Measurements from ENCODE around the gene ATXN7L1.

Gene ATXN7L1

GRCh38 chr7:105666324-105666723 lies 210.1 kb downstream of the ATXN7L1 start:
- Histone ChIP-seq H3K36me3 (ENCODE audit: control insufficient read depth in 2 of 2, insufficient read depth in 2 of 2, low read length in 2 of 2) (peaks cover 8 to 15% of the 10 kb centered on the region in 2 donors), H3K27ac (ENCODE audit: low read length) (no peak overlapping the region), H3K9me3 (ENCODE audit: control insufficient read depth in 2 of 2, low read length in 2 of 2) (no peaks in the 10 kb centered on the region), H3K27me3 (ENCODE audit: control insufficient read depth in 1 of 2, insufficient read depth in 2 of 2, low read length in 2 of 2) (no peaks in the 10 kb centered on the region), H3K9ac (ENCODE audit: low read length in 2 of 2) (no peak overlapping the region), H3K4me1 (ENCODE audit: control insufficient read depth, insufficient read depth, low read length) (no peaks in the 10 kb centered on the region), H3K4me3 (ENCODE audit: low read length in 2 of 2) (no peak overlapping the region)

- H3K4me3 ChIP-seq (ENCODE audit: low read length in 2 of 2), result no peak overlapping the region
- no peak overlapping the region for H3K9ac ChIP-seq (ENCODE audit: low read length in 2 of 2)
- H3K4me1 ChIP-seq (ENCODE audit: control insufficient read depth, insufficient read depth, low read length), result no peaks in the 10 kb centered on the region
- H3K27me3 ChIP-seq (ENCODE audit: control insufficient read depth in 1 of 2, insufficient read depth in 2 of 2, low read length in 2 of 2), result no peaks in the 10 kb centered on the region
- no peak overlapping the region for H3K27ac ChIP-seq (ENCODE audit: low read length)
- no peaks in the 10 kb centered on the region for H3K9me3 ChIP-seq (ENCODE audit: control insufficient read depth in 2 of 2, low read length in 2 of 2)
- H3K36me3 ChIP-seq (ENCODE audit: control insufficient read depth in 2 of 2, insufficient read depth in 2 of 2, low read length in 2 of 2), result peaks cover 12 to 18% of the 10 kb centered on the region in 2 donors
These were observed 210.7 kb downstream of the ATXN7L1 start for GRCh38 chr7:105665684-105666083.

- peaks cover 14 to 18% of the 10 kb centered on the region in 2 donors for H3K36me3 ChIP-seq (ENCODE audit: control insufficient read depth in 2 of 2, insufficient read depth in 2 of 2, low read length in 2 of 2)
- no peaks in the 10 kb centered on the region for H3K4me1 ChIP-seq (ENCODE audit: control insufficient read depth, insufficient read depth, low read length)
- H3K9me3 ChIP-seq (ENCODE audit: control insufficient read depth in 2 of 2, low read length in 2 of 2), result no peaks in the 10 kb centered on the region
- no peak overlapping the region for H3K4me3 ChIP-seq (ENCODE audit: low read length in 2 of 2)
- no peak overlapping the region for H3K27ac ChIP-seq (ENCODE audit: low read length)
- no peak overlapping the region for H3K9ac ChIP-seq (ENCODE audit: low read length in 2 of 2)
- H3K27me3 ChIP-seq (ENCODE audit: control insufficient read depth in 1 of 2, insufficient read depth in 2 of 2, low read length in 2 of 2), result no peaks in the 10 kb centered on the region
These were observed 211.4 kb downstream of the ATXN7L1 start for GRCh38 chr7:105664816-105665525.

- Histone ChIP-seq H3K27me3 (ENCODE audit: control insufficient read depth in 1 of 2, insufficient read depth in 2 of 2, low read length in 2 of 2) (no peaks in the 10 kb centered on the region), H3K4me1 (ENCODE audit: control insufficient read depth, insufficient read depth, low read length) (no peaks in the 10 kb centered on the region), H3K9ac (ENCODE audit: low read length in 2 of 2) (no peak overlapping the region), H3K27ac (ENCODE audit: low read length) (no peak overlapping the region), H3K4me3 (ENCODE audit: low read length in 2 of 2) (no peak overlapping the region), H3K9me3 (ENCODE audit: control insufficient read depth in 2 of 2, low read length in 2 of 2) (no peaks in the 10 kb centered on the region), H3K36me3 (ENCODE audit: control insufficient read depth in 2 of 2, insufficient read depth in 2 of 2, low read length in 2 of 2) (peaks cover 14 to 21% of the 10 kb centered on the region in 2 donors)
These were observed 213.4 kb downstream of the ATXN7L1 start for GRCh38 chr7:105662998-105663397.

- no peak overlapping the region for H3K4me3 ChIP-seq (ENCODE audit: low read length in 2 of 2)
- no peaks in the 10 kb centered on the region for H3K4me1 ChIP-seq (ENCODE audit: control insufficient read depth, insufficient read depth, low read length)
- H3K36me3 ChIP-seq (ENCODE audit: control insufficient read depth in 2 of 2, insufficient read depth in 2 of 2, low read length in 2 of 2), result peaks cover 14 to 21% of the 10 kb centered on the region in 2 donors
- no peaks in the 10 kb centered on the region for H3K9me3 ChIP-seq (ENCODE audit: control insufficient read depth in 2 of 2, low read length in 2 of 2)
- no peak overlapping the region for H3K27ac ChIP-seq (ENCODE audit: low read length)
- no peak overlapping the region for H3K9ac ChIP-seq (ENCODE audit: low read length in 2 of 2)
- no peaks in the 10 kb centered on the region for H3K27me3 ChIP-seq (ENCODE audit: control insufficient read depth in 1 of 2, insufficient read depth in 2 of 2, low read length in 2 of 2)
These were observed 214.8 kb downstream of the ATXN7L1 start for GRCh38 chr7:105661625-105662024.

- H3K27me3 ChIP-seq (ENCODE audit: control insufficient read depth in 1 of 2, insufficient read depth in 2 of 2, low read length in 2 of 2), result no peaks in the 10 kb centered on the region
- H3K9me3 ChIP-seq (ENCODE audit: control insufficient read depth in 2 of 2, low read length in 2 of 2), result no peaks in the 10 kb centered on the region
- peaks cover 16% of the 10 kb centered on the region for H3K4me1 ChIP-seq (ENCODE audit: control insufficient read depth, insufficient read depth, low read length)
- no peak overlapping the region for H3K4me3 ChIP-seq (ENCODE audit: low read length in 2 of 2)
- H3K27ac ChIP-seq (ENCODE audit: low read length), result no peak overlapping the region
- H3K9ac ChIP-seq (ENCODE audit: low read length in 2 of 2), result no peak overlapping the region
- peaks cover 6 to 10% of the 10 kb centered on the region in 2 donors for H3K36me3 ChIP-seq (ENCODE audit: control insufficient read depth in 2 of 2, insufficient read depth in 2 of 2, low read length in 2 of 2)
These were observed 219.4 kb downstream of the ATXN7L1 start for GRCh38 chr7:105656922-105657521.

GRCh38 chr7:105655500-105656380 lies 220.7 kb downstream of the ATXN7L1 start:
- Histone ChIP-seq H3K27ac (ENCODE audit: low read length) (no peak overlapping the region), H3K36me3 (ENCODE audit: control insufficient read depth in 2 of 2, insufficient read depth in 2 of 2, low read length in 2 of 2) (peaks cover 2 to 11% of the 10 kb centered on the region in 2 donors)

GRCh38 chr7:105655067-105655466 lies 221.3 kb downstream of the ATXN7L1 start:
- H3K27me3 ChIP-seq (ENCODE audit: control insufficient read depth in 1 of 2, insufficient read depth in 2 of 2, low read length in 2 of 2), result no peaks in the 10 kb centered on the region
- H3K9me3 ChIP-seq (ENCODE audit: control insufficient read depth in 2 of 2, low read length in 2 of 2), result no peaks in the 10 kb centered on the region
- no peak overlapping the region for H3K27ac ChIP-seq (ENCODE audit: low read length)
- H3K4me1 ChIP-seq (ENCODE audit: control insufficient read depth, insufficient read depth, low read length), result peaks cover 16% of the 10 kb centered on the region
- H3K4me3 ChIP-seq (ENCODE audit: low read length in 2 of 2), result no peak overlapping the region
- H3K36me3 ChIP-seq (ENCODE audit: control insufficient read depth in 2 of 2, insufficient read depth in 2 of 2, low read length in 2 of 2), result peaks cover under 1 to 11% of the 10 kb centered on the region in 2 donors
- H3K9ac ChIP-seq (ENCODE audit: low read length in 2 of 2), result no peak overlapping the region

More at GRCh38 chr7:105655500-105656380, 220.7 kb downstream of the ATXN7L1 start:
- H3K9ac ChIP-seq (ENCODE audit: low read length in 2 of 2), result no peak overlapping the region
- no peaks in the 10 kb centered on the region for H3K27me3 ChIP-seq (ENCODE audit: control insufficient read depth in 1 of 2, insufficient read depth in 2 of 2, low read length in 2 of 2)
- peaks cover 16% of the 10 kb centered on the region for H3K4me1 ChIP-seq (ENCODE audit: control insufficient read depth, insufficient read depth, low read length)
- H3K9me3 ChIP-seq (ENCODE audit: control insufficient read depth in 2 of 2, low read length in 2 of 2), result no peaks in the 10 kb centered on the region
- no peak overlapping the region for H3K4me3 ChIP-seq (ENCODE audit: low read length in 2 of 2)

- Histone ChIP-seq H3K4me3 (ENCODE audit: low read length in 2 of 2) (no peak overlapping the region), H3K9me3 (ENCODE audit: control insufficient read depth in 2 of 2, low read length in 2 of 2) (no peaks in the 10 kb centered on the region), H3K27me3 (ENCODE audit: control insufficient read depth in 1 of 2, insufficient read depth in 2 of 2, low read length in 2 of 2) (no peaks in the 10 kb centered on the region), H3K36me3 (ENCODE audit: control insufficient read depth in 2 of 2, insufficient read depth in 2 of 2, low read length in 2 of 2) (peaks cover 0 to 9% of the 10 kb centered on the region in 2 donors), H3K4me1 (ENCODE audit: control insufficient read depth, insufficient read depth, low read length) (peaks cover 23% of the 10 kb centered on the region), H3K27ac (ENCODE audit: low read length) (no peak overlapping the region), H3K9ac (ENCODE audit: low read length in 2 of 2) (no peak overlapping the region)
These were observed 222.2 kb downstream of the ATXN7L1 start for GRCh38 chr7:105654095-105654686.

- Histone ChIP-seq H3K9me3 (ENCODE audit: control insufficient read depth in 2 of 2, low read length in 2 of 2) (no peaks in the 10 kb centered on the region), H3K27ac (ENCODE audit: low read length) (no peak overlapping the region), H3K4me3 (ENCODE audit: low read length in 2 of 2) (no peak overlapping the region), H3K4me1 (ENCODE audit: control insufficient read depth, insufficient read depth, low read length) (peaks cover 30% of the 10 kb centered on the region), H3K9ac (ENCODE audit: low read length in 2 of 2) (no peak overlapping the region), H3K27me3 (ENCODE audit: control insufficient read depth in 1 of 2, insufficient read depth in 2 of 2, low read length in 2 of 2) (no peaks in the 10 kb centered on the region), H3K36me3 (ENCODE audit: control insufficient read depth in 2 of 2, insufficient read depth in 2 of 2, low read length in 2 of 2) (peaks cover 0 to 8% of the 10 kb centered on the region in 2 donors)
These were observed 222.9 kb downstream of the ATXN7L1 start for GRCh38 chr7:105653441-105654005.

Data from stomach smooth muscle (tissue), 2 donors.